ENCODE results near the gene FANK1. TPM values are rescaled to one million over a fixed set of nuclear protein-coding genes. Genes with fewer than 3 reads are reported as not detected.

FANK1 gene
- total and polyA plus RNA-seq, 5 donors from 2014 or later = 21.1 to 54.5 (median 36.1) TPM

Other genes starting within 250 kb of the FANK1 start
- not detected for gene TEX36, start 213.4 kb upstream of the FANK1 start, total RNA-seq
- not detected for gene TEX36, start 213.4 kb upstream of the FANK1 start, polyA plus RNA-seq
- gene EDRF1, start 176.9 kb upstream of the FANK1 start, total RNA-seq = 52.3 TPM
- 10 to 100 TPM; 12.8 to 16.3 (median 13.3) TPM for gene EDRF1, start 176.9 kb upstream of the FANK1 start, polyA plus RNA-seq
- 0.59 TPM for gene MMP21, start 120.7 kb upstream of the FANK1 start, total RNA-seq
- gene MMP21, start 120.7 kb upstream of the FANK1 start, polyA plus RNA-seq = under 1 TPM in 1 of 4 donors, not detected in 3; 0.14 TPM
- 22.3 TPM for gene UROS, start 73.3 kb upstream of the FANK1 start, total RNA-seq
- 10 to 100 TPM; 57.4 to 72.6 (median 64.6) TPM for gene UROS, start 73.3 kb upstream of the FANK1 start, polyA plus RNA-seq
- gene BCCIP, start 73.0 kb upstream of the FANK1 start, total RNA-seq = 34.0 TPM
- 10 to 100 TPM; 75.8 to 89.9 (median 79.7) TPM for gene BCCIP, start 73.0 kb upstream of the FANK1 start, polyA plus RNA-seq
- 1.8 TPM for gene DHX32, start 15.3 kb upstream of the FANK1 start, total RNA-seq
- gene DHX32, start 15.3 kb upstream of the FANK1 start, polyA plus RNA-seq = 10 to 100 TPM in 3 of 4 donors, 1 to 10 TPM in 1; 8.3 to 13.5 (median 10.9) TPM